Activated CD4-positive, CD25-positive, alpha-beta regulatory T cell treated with anti-CD3 and anti-CD28 coated beads, Interleukin-2, amount 50 U/mL, for 16 hours (primary cell): ENCODE results near the gene LRRC26.

ENCODE experiments used
- DNase-seq: peaks from one replicate; pipeline ENCODE4 v3.0.0-alpha.2; 2020; ENCODE audit warnings: low read depth, low spot score

The LRRC26 gene

GRCh38 chr9:137183980-137184595, 14.2 kb upstream of the LRRC26 start:
- DNase-seq = no peak

GRCh38 chr9:137182836-137183235, 13.0 kb upstream of the LRRC26 start:
- DNase-seq = no peak

GRCh38 chr9:137181680-137182079, 11.8 kb upstream of the LRRC26 start:
- DNase-seq = no peak

DNA sequence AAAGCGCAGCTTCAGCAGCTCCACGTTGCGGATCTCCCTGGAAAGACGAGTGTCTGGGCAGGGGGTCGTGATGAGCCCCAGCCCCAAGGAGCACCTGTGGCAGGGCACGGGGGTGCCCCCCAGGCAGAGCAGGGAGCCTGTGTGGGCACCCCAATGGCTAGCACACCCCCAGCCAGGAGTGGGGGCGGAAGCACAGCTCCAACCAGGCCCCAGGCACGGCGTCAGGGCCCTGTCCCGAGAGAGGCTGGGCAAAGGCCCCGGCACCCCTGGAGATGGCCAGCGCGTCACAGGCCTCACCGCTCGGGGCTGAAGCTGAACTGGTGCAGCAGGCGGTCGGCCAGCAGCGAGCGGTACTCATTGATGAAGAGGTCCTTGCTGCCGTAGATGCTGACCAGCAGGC, 10.6 kb upstream of the LRRC26 start:
- DNase-seq = no peak

DNA sequence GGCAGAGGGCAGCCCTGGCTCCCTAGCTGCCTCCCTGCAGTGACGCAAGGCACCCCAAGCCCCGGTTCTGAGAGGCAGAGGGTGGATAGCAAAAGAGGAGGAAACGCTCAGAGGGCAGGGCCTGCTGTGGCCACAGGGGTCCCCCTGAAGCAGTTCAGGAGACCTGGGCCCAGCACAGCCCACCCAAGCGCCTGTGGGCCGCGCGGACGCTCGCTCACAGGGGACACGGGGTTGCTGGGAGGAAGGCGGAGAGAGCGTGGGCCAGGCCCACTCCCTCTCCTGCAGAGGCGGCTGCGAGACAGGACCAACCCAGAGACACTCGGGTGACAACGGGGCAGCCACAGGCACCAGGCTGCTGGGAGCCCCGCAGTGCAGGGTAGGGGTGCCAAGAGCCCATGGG, 9.9 kb upstream of the LRRC26 start:
- no peak for DNase-seq

DNA sequence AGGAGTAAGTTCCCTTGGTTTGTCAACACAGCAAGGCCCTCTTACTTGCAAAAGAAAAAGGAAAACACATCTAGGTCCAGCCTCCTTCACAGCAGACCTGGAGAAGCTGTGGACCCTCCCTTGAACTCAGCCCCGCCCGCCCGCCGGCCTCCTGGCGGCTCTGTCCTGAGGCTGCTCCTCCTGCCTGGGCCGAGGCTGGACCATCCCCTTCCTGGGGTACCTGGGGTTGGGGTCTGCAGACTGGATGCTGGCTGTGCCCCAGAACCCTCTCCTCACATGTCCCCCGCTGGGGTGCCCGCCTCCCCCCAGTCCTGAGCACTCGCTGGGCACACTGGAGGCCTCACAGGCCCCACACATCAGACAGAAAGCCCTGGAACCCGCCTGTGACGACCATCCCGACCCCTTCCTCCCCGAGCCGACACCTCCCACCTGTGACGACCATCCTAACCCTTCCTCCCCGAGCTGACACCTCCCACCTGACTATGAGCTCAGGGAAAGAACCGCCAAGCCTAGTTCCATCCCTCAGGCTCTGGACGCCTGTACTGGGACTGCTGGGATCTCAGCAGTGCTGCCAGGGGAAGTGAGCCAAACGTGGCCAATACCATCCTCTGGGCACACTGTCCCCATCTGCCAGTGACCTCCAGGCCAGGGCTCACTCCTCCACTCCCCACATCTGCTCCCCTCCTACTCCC, 9.2 kb upstream of the LRRC26 start:
- no peak for DNase-seq

- no peak for DNase-seq
These were observed 8.5 kb upstream of the LRRC26 start for GRCh38 chr9:137178201-137178938.

GRCh38 chr9:137176302-137177182, 6.7 kb upstream of the LRRC26 start:
- no peak for DNase-seq

GRCh38 chr9:137175345-137175961, 5.6 kb upstream of the LRRC26 start:
- DNase-seq = no peak

- DNase-seq = no peak
These were observed 5.0 kb upstream of the LRRC26 start for GRCh38 chr9:137174722-137175293.

- no peak for DNase-seq
These were observed 4.2 kb upstream of the LRRC26 start for GRCh38 chr9:137173796-137174664.

DNA sequence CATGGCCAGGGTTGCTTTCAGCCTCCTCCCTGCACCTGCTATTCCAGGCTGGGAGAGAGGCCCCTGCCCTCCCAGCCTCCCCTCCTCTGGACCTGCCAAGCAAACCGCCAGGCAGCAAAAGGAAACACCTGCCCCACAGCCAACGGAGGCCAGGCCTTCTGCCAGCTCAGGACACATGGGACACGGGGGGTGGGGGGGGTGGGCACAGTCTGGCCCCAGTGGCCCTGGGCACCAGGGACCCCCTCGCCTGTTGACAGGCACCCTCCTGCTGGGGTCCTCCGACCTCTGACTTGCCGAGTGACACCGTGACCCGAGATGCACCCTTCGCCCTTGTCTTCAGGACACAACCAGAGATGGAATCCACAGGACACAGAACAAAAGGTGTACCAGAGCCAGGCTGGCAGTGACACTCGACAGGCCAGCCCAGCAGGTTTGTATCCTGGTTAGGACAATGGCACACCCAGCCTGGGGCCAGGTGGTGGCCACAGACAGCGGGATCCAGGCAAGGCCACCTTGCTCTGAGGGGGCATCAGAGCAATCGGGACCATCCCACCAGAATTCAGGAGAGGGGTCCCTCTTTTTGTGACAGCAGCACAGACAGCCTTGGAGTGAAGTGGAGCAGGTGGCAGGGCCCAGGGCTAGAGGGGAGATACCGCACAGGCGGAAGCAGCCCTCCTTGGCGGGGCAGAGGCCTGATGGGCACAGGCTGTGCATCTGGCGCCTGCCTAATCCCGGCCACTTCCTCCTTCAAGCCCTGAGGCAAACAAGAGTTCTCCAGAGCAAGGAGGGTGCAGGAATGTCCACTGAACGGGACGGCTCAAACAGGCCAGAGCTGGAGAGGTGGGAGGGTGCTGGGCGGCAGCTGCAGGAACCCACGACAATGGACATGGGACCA, 3.3 kb upstream of the LRRC26 start:
- no peak for DNase-seq

DNA sequence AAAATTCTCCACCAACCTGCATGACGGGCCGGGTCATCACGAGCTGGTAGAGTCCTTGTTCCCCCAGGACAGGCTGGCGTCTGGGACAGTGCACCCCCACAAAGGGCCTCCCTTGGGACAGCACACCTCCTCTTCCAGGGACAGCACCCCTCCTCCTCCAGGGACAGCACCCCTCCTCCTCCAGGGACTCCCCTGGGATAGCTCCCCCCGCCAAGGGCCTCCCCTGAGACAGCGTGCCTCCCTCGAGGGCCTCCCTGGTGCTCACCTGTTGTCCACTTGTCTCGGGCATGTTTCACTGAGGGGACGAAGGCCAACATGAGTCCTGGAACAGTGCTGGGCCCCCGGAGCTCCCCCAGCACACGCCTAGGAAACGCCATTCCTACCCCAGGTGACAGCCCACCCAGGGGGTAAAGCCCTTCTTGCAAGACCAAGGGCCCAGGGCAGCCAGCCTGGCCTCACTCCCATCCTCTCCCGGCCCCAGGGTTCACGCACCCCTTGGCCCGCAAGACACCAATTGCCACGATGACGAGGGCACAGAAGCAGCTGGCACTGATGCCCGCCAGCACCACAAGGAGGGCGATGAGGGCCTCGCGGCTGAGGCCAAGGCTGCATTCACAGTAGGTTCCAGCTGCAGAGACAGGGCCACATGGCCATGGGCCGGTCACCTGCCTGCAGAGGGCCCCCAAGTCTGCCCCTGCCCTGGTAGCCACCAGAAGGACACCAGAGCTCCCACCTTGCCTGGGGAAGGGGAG, 1.5 kb upstream of the LRRC26 start:
- no peak for DNase-seq

DNA sequence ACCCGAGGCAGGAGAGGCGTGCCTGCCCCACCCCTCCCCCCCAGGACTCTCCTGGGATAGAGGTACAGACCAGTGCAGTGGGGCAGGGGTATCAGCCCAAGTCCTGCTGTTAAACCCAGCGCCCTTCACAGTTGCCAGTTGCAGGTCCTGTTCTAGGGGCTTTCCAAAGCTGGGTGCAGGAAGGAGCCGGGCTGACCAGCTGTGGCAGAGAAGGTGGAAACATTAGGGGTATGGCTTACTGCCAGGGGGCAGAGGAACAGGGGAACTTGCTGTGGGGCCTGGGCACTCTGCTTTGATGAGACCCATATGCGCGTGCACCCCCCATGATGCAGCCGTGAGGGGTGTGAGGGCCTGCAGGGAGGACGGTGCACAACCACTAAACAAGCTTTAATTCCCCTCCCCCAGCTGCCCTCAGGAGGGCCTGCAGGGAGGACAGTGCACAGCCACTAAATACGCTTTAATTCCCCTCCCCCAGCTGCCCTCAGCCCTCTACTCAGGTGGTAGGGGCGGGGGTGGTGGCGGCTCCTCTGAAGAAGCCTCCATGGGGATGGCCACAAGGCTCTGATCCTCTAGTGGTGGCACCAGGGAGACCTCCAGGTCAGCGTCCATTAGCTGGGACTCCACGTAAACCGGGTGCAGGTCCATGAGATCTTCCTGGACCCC, 766 bp upstream of the LRRC26 start:
- no peak for DNase-seq

DNA sequence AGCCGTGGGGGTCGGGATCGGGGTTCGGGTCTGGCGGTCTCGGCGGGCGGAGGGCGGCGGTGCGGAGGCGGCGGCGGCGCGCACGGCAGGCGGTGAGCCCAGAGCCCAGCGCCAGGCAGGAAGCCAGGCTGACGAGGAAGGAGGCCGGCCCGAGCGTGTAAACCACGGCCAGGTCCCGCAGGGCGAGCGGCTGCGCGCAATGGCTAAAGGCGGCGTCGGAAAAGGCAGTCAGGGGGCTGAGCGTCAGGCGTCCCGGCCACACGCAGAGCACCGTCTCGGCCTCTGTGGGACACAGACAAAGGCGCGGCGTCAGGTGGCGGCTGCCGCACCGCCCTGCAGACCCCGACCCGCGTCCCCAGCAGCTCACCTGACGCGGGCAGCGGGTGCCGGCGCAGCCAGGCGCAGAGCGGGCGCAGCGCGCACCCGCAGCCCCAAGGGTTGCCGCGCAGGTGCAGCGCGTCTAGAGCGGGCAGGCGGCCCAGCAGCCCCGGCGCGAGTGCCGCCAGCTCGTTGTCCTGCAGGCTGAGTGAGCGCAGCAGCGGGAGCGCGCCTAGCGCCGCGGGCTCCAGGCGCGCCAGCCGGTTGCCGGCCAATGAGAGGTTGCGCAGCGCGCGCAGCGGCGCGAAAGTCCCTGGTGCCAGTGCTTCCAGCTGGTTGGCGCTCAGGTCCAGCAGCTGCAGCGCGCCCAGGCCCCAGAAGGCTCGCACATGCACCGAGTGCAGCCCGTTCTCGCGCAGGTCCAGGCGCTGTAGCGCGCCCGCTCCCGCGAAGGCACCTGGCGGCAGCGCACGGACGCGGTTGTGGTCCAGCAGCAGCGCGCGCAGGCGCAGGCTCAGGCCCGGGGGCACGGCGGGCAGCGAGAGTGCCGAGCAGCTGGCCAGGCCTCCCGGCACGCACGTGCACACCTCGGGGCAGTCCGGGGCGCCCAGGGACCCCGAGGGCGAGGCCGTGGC, 671 bp downstream of the LRRC26 start:
- DNase-seq = no peak

GRCh38 chr9:137168573-137168903, 1.3 kb downstream of the LRRC26 start:
- DNase-seq = no peak
